GM19455 (cell line): ENCODE results near the gene CCL27.

Experiments used
- ATAC-seq: cut with Tn5 transposase; IDR thresholded peaks from one replicate; pipeline ENCODE4 v1.9.1; 2021; ENCODE audit not compliant: unreplicated experiment

The CCL27 gene

GRCh38 chr9:34662526-34663302 is at the start of gene CCL27:
Gene CCL27 (minus strand): TSS chr9:34662657. CDS start chr9:34662633, 24 bp downstream.
- ATAC-seq = no peak

GRCh38 chr9:34712140-34712539 is 49.7 kb upstream of the CCL27 start:
- no peak for ATAC-seq

GRCh38 chr9:34710023-34710422 is 47.6 kb upstream of the CCL27 start, which contains the start of gene CCL21:
Gene CCL21 (minus strand): TSS chr9:34710136. CDS start chr9:34710066, 70 bp downstream.
- no peak for ATAC-seq

GRCh38 chr9:34709196-34709978 is 46.9 kb upstream of the CCL27 start:
- ATAC-seq = no peak

- ATAC-seq = no peak
Observed at GRCh38 chr9:34707130-34707529, 44.7 kb upstream of the CCL27 start.

- peak; percentile 6 for ATAC-seq
Observed at GRCh38 chr9:34701769-34702736, 39.6 kb upstream of the CCL27 start.

- peak; percentile 50 for ATAC-seq
Observed at GRCh38 chr9:34701023-34701768, 38.7 kb upstream of the CCL27 start.

GRCh38 chr9:34694811-34695210 is 32.4 kb upstream of the CCL27 start:
- ATAC-seq = no peak

- no peak for ATAC-seq
Observed at GRCh38 chr9:34693560-34693959, 31.1 kb upstream of the CCL27 start.

- ATAC-seq = no peak
Observed at GRCh38 chr9:34691936-34692315, 29.5 kb upstream of the CCL27 start.

- no peak for ATAC-seq
Observed at GRCh38 chr9:34690983-34691935, 28.8 kb upstream of the CCL27 start, which contains the start of gene CCL19. Gene CCL19 (minus strand): TSS chr9:34691276. CDS start chr9:34691139, 137 bp downstream.

- no peak for ATAC-seq
Observed at GRCh38 chr9:34689512-34689911, 27.1 kb upstream of the CCL27 start.

- ATAC-seq = no peak
Observed at GRCh38 chr9:34689116-34689470, 26.6 kb upstream of the CCL27 start.

- no peak for ATAC-seq
Observed at GRCh38 chr9:34688329-34689115, 26.1 kb upstream of the CCL27 start.

GRCh38 chr9:34687276-34688030 is 25.0 kb upstream of the CCL27 start:
- no peak for ATAC-seq

- ATAC-seq = no peak
Observed at GRCh38 chr9:34686732-34687131, 24.3 kb upstream of the CCL27 start.

- ATAC-seq = no peak
Observed at GRCh38 chr9:34686231-34686630, 23.8 kb upstream of the CCL27 start.

- no peak for ATAC-seq
Observed at GRCh38 chr9:34685591-34685990, 23.1 kb upstream of the CCL27 start.
